GM04503 (cell line): Measurements from ENCODE around the gene ESCO1.

Experiments used
- DNase-seq: peaks from one replicate; pipeline ENCODE4 v3.0.0-alpha.2; 2012; ENCODE audit warnings: low read depth

The ESCO1 gene

DNA sequence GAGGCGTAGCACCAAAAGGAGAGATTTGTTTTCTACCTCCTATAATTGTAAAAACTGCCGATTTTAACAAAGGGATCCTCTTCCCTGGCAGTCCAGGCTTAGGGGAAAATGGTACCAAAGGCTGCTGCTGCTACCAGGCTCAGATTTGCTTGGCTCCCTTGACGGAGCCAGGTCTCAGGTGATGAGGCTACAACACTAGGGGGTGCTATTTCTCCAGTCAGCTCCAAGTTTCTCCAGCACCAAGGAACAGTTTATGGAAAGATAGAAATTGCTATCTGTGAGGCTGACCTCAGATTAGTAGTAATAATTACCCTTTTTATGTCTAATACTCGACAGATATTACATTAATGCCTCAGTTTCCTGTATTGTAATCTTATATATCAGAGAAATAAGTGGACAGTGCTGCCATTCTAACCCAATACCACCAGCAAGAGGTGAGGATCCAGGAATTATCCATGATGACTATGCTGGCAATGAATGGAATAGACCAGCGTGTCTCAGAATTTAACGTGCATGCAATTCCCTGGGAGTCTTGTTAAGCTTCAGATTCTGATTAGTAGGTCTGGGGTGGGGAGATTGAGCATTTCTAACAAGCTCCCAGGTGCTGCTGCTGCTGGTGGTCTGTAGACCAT is 111.3 kb downstream of the ESCO1 start:
- DNase-seq = no peak

DNA sequence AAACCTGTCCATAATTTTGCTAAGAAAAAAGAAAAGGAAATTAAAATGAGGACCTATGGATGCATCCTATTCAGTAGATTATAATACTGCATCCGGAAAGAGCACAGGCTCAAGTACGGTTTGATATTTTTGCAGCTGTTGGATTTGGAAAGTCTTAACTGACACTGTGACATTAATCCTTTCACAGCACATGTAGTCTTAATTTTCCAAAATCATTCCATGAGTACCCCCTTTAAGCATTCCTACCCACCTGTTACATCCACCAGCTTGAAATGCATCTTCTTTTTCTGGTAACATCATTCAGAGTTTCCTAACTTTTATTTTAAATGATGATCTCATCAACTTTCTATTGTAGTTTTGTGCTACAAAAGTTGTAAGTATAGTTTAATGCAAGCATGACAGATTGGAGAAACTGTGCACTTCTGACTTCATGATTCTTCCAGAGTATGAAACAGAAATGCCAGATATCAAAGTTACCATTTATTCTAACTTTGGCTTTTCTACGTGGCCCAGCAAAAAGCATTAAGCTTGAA is 113.5 kb downstream of the ESCO1 start:
- no peak for DNase-seq

DNA sequence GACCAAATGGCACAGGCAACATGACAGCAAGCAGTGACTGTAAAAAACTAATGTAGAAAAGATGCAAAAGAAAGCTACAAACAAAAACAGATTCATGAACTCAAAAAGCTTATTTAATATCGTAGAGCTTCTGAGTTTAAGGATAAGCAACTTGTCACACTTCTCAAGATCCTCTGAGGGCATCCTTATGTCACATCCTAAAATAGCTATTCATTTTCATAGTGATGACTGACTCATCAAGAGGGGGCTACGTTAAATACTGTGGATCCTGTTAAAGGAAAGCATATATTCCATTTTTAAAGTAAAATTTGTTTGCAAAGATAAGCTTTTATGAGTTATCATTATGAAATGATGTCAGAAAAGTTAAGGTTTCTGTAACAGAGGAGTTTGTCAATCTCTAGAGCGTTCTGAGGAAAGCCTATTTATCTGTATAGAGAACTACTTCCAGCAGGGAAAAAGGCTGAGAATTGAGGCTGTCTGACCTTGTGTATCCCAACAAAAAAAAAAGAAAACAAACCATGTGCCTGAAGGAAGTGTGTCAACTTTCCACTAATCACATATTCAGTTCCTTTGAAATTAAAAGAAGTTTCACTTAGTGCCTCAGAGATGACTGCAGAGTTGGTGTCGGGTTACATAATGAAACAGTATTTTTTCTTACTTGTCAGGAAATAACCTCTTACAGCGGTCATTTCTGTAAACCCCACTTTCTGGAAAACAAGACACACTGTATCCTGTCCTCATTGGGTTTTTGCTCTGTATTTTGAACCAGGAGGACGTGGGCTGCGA is 115.5 kb downstream of the ESCO1 start:
- DNase-seq = no peak

GRCh38 chr18:21483051-21483450 is 117.5 kb downstream of the ESCO1 start:
- no peak for DNase-seq

GRCh38 chr18:21481739-21482138 is 118.8 kb downstream of the ESCO1 start:
- no peak for DNase-seq

- DNase-seq = no peak
Observed at GRCh38 chr18:21479721-21480120, 120.8 kb downstream of the ESCO1 start.
